MM.1S (cell line): Measurements from ENCODE around the gene GNAS.
"Not testable (repeated sequence)": the region's sequence is repeated elsewhere in the genome, so short reads cannot be mapped to it uniquely, and the experiment has no call there.

Experiments
- DNase-seq: peaks from one replicate; pipeline ENCODE4 v3.0.0-alpha.2; 2015
- H2AFZ ChIP-seq: fragments of 300-600 bp; sonication (generic); 2 replicates; pipeline ENCODE4 v1.6.0; 2016; ENCODE audit warnings: antibody characterized with exemption, low read length
- H3F3A ChIP-seq: fragments of 300-600 bp; sonication (generic); 2 replicates; pipeline ENCODE4 v1.6.1; 2016; ENCODE audit warnings: mild to moderate bottlenecking, antibody characterized with exemption, low read length, moderate library complexity, mixed read lengths; ENCODE audit not compliant: insufficient read depth
- H3K27ac ChIP-seq: fragments of 300-600 bp; sonication (generic); 2 replicates; pipeline ENCODE4 v1.5.1; 2016; ENCODE audit warnings: mild to moderate bottlenecking, low read length
- H3K27me3 ChIP-seq: fragments of 300-600 bp; sonication (generic); replicated peaks from 2 replicates; pipeline ENCODE4 v1.6.0; 2016; ENCODE audit warnings: low read length; ENCODE audit not compliant: insufficient read depth
- H3K36me3 ChIP-seq: fragments of 300-600 bp; sonication (generic); replicated peaks from 2 replicates; pipeline ENCODE4 v1.6.1; 2016; ENCODE audit warnings: mild to moderate bottlenecking, low read length, mixed read lengths; ENCODE audit not compliant: insufficient read depth
- H3K4me1 ChIP-seq: fragments of 300-600 bp; sonication (generic); 2 replicates; pipeline ENCODE4 v1.6.1; 2016; ENCODE audit warnings: low read length, mixed read lengths
- H3K4me2 ChIP-seq: fragments of 300-600 bp; sonication (generic); 2 replicates; pipeline ENCODE4 v1.6.0; 2016; ENCODE audit warnings: low read depth, low read length
- H3K4me3 ChIP-seq: fragments of 300-600 bp; sonication (generic); 2 replicates; pipeline ENCODE4 v1.5.1; 2016; ENCODE audit warnings: low read length, mixed read lengths
- H3K79me2 ChIP-seq: fragments of 300-600 bp; sonication (generic); 2 replicates; pipeline ENCODE4 v1.6.1; 2016; ENCODE audit warnings: mixed run types, low read length, mixed read lengths
- H3K9ac ChIP-seq: fragments of 300-600 bp; sonication (generic); 2 replicates; pipeline ENCODE4 v1.6.1; 2016; ENCODE audit warnings: low read length, mixed read lengths
- H3K9me2 ChIP-seq: fragments of 300-600 bp; sonication (generic); replicated peaks from 2 replicates; pipeline ENCODE4 v1.6.1; 2016; ENCODE audit warnings: mild to moderate bottlenecking, low read length, mixed read lengths; ENCODE audit not compliant: insufficient read depth
- H3K9me3 ChIP-seq: fragments of 300-600 bp; sonication (generic); replicated peaks from 2 replicates; pipeline ENCODE4 v1.6.1; 2016; ENCODE audit warnings: mild to moderate bottlenecking, low read length, mixed read lengths; ENCODE audit not compliant: insufficient read depth
- H4K20me1 ChIP-seq: fragments of 300-600 bp; sonication (generic); 2 replicates; pipeline ENCODE4 v1.6.1; 2016; ENCODE audit warnings: mild to moderate bottlenecking, low read length, moderate library complexity, mixed read lengths; ENCODE audit not compliant: insufficient read depth
- EZH2 ChIP-seq: fragments of 300-600 bp; sonication (generic); optimal IDR thresholded peaks from 2 replicates; pipeline ENCODE3; 2017; ENCODE audit warnings: low read depth, mild to moderate bottlenecking, antibody characterized with exemption, low read length, mixed read lengths
- EZH2phosphoT487 ChIP-seq: fragments of 300-600 bp; sonication (generic); IDR thresholded peaks from 2 replicates; pipeline ENCODE4 v1.6.1; 2018; ENCODE audit warnings: antibody characterized with exemption, low read length
- TF ChIP-seq, protein P1 (sequence below): fragments of 300-600 bp; sonication (generic); IDR thresholded peaks from 2 replicates; pipeline ENCODE4 v1.5.1; 2016; ENCODE audit warnings: antibody characterized with exemption, low read length, mixed read lengths

GNAS gene

DNA sequence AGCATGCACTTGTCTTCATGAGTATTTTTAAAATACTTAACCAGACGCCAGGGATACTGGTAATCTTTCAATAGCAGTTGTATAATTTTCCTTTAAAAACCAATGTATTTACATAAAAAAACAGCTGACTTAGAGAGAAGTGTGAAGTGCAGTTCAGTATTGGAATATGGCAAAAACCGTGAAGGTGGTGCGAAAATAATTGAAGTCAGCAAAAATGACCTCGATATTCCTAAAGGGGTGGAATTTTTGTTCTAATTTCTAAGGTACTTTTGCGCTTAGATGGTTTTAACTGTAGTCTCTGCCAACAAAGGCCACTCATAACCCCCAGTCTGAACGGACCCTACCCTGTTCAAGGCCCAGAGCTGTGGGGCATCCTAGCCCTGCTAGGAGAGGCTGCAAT is 27.1 kb upstream of the GNAS start:
- no peak overlapping the region for H2AFZ ChIP-seq
- no peak overlapping the region for H3K4me3 ChIP-seq
- H3K79me2 ChIP-seq = no peaks in the 10 kb centered on the region
- no peak overlapping the region for H3K27ac ChIP-seq
- H3K9me2 ChIP-seq = no peaks in the 10 kb centered on the region
- no peak for DNase-seq
- TF ChIP-seq EZH2 (no peak), EZH2phosphoT487 (no peak)
- TF ChIP-seq, protein P1, sequence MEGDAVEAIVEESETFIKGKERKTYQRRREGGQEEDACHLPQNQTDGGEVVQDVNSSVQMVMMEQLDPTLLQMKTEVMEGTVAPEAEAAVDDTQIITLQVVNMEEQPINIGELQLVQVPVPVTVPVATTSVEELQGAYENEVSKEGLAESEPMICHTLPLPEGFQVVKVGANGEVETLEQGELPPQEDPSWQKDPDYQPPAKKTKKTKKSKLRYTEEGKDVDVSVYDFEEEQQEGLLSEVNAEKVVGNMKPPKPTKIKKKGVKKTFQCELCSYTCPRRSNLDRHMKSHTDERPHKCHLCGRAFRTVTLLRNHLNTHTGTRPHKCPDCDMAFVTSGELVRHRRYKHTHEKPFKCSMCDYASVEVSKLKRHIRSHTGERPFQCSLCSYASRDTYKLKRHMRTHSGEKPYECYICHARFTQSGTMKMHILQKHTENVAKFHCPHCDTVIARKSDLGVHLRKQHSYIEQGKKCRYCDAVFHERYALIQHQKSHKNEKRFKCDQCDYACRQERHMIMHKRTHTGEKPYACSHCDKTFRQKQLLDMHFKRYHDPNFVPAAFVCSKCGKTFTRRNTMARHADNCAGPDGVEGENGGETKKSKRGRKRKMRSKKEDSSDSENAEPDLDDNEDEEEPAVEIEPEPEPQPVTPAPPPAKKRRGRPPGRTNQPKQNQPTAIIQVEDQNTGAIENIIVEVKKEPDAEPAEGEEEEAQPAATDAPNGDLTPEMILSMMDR = no peak
- no peaks in the 10 kb centered on the region for H4K20me1 ChIP-seq
- peaks cover 21% of the 10 kb centered on the region for H3K27me3 ChIP-seq
- no peaks in the 10 kb centered on the region for H3K36me3 ChIP-seq
- H3K9me3 ChIP-seq = no peaks in the 10 kb centered on the region
- no peaks in the 10 kb centered on the region for H3K4me1 ChIP-seq
- no peak overlapping the region for H3K4me2 ChIP-seq
- H3K9ac ChIP-seq = no peak overlapping the region
- H3F3A ChIP-seq = no peaks in the 10 kb centered on the region

DNA sequence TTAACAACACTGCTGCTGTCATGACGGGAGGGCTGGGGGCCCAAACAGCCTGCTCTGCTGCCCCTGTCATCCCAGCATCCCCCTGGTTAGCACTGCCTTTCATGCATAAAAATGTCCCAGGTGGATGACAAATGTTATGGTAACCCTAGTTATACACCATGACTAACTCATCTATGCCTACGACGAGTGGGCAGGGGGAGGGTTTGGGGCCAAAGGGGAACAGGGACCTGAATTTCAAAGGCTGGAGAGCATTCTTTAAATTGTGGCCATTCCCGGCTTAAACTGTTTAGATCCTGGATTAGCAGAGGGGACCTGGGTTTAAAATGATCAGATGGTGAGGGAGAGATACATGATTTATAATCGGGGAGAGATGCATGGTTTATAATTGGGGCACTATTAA is 26.2 kb upstream of the GNAS start:
- no peak for DNase-seq
- Histone ChIP-seq H3F3A (no peaks in the 10 kb centered on the region), H2AFZ (no peak overlapping the region), H3K4me3 (no peak overlapping the region), H3K9ac (no peak overlapping the region), H3K79me2 (no peaks in the 10 kb centered on the region), H4K20me1 (no peaks in the 10 kb centered on the region), H3K36me3 (no peaks in the 10 kb centered on the region), H3K27me3 (peaks cover 21% of the 10 kb centered on the region), H3K4me2 (no peak overlapping the region), H3K9me3 (no peaks in the 10 kb centered on the region), H3K27ac (no peak overlapping the region), H3K9me2 (no peaks in the 10 kb centered on the region), H3K4me1 (no peaks in the 10 kb centered on the region)
- TF ChIP-seq EZH2phosphoT487 = no peak
- no peak for TF ChIP-seq EZH2
- TF ChIP-seq, protein P1 = no peak

DNA sequence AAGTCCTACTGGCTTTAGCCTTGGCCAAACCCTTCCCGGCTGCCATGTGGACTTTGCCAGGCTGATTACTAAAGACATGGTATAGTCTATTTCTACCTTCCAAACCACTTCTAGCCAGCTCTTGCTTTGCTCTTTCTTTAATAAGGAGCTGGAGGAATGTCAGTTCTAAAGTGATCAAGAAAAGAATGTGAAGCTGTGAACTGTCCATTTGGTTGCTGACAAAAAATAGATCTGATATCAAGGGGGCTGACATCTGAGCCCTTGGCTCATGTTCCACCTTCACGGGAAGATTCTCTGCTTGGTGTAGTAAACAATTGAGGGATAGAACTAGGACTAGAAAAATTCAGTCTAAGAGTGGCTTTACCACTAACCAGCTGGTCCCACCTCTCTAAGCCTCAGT is 24.4 kb upstream of the GNAS start:
- H3K9me2 ChIP-seq = no peaks in the 10 kb centered on the region
- H3K27me3 ChIP-seq = peaks cover 34% of the 10 kb centered on the region
- TF ChIP-seq EZH2 = no peak
- no peak for TF ChIP-seq EZH2phosphoT487
- TF ChIP-seq, protein P1 = no peak
- no peak overlapping the region for H3K27ac ChIP-seq
- no peaks in the 10 kb centered on the region for H4K20me1 ChIP-seq
- no peaks in the 10 kb centered on the region for H3K4me1 ChIP-seq
- H3K4me2 ChIP-seq = no peak overlapping the region
- H3K36me3 ChIP-seq = no peaks in the 10 kb centered on the region
- no peaks in the 10 kb centered on the region for H3K9me3 ChIP-seq
- DNase-seq = no peak
- H3K9ac ChIP-seq = no peak overlapping the region
- H3K4me3 ChIP-seq = no peak overlapping the region
- H3F3A ChIP-seq = no peaks in the 10 kb centered on the region
- no peaks in the 10 kb centered on the region for H3K79me2 ChIP-seq
- no peak overlapping the region for H2AFZ ChIP-seq

DNA sequence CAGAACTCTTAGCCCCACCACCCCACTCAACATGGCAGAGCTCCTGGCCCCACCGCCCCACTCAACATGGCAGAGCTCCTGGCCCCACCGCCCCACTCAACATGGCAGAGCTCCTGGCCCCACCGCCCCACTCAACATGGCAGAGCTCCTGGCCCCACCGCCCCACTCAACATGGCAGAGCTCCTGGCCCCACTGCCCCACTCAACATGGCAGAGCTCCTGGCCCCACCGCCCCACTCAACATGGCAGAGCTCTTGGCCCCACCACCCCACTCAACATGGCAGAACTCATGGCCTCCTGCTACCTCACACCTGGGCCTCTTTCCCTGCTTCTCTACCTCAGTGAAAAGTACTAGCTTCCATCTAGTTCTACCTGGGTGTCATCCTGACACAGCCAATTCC is 23.7 kb upstream of the GNAS start:
- H3K4me1 ChIP-seq, H4K20me1 ChIP-seq, H2AFZ ChIP-seq, H3K36me3 ChIP-seq, H3K79me2 ChIP-seq, H3K4me3 ChIP-seq, H3K4me2 ChIP-seq, DNase-seq, H3K9me3 ChIP-seq, H3K9ac ChIP-seq, H3F3A ChIP-seq, H3K9me2 ChIP-seq, H3K27ac ChIP-seq: not testable (repeated sequence)
- peaks cover 37% of the 10 kb centered on the region for H3K27me3 ChIP-seq
